ENCODE data around the gene DCC. TPM values are rescaled to one million over a fixed set of nuclear protein-coding genes. Genes with fewer than 3 reads are reported as not detected.

DCC gene
- total and polyA plus RNA-seq, 10 donors, result 0.03 to 9.2 (median 0.91) TPM; not detected in 1

DNA sequence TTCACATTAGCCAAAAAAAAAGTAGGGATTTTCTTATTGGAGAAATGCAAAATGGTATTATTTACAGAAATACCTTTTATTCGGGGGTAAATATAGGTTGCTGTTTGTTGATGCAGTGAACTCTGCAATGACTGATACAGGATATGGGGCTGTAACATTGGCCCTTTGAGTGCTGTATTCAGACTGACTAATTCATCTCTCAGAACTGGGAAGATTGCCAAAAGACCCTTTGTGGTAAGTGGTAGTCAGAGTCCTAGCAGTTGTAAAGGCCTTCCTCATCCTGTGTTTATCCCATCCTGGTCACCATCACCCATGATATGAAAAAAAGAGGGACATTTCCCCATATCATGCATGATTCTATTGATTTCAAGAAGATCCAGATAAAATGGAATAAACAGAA is 14.0 kb upstream of the DCC start:
- no peaks in the 10 kb centered on the region for H3K9me3 ChIP-seq
- no peak overlapping the region for H3K27ac ChIP-seq
- no peaks in the 10 kb centered on the region for H3K27me3 ChIP-seq (replicated peaks in 1 of 7)
- H3K4me1 ChIP-seq, result no peaks in the 10 kb centered on the region
- intact Hi-C loops (cut with DNase I; ENCODE audit: low total_unique reads), result no loop called here
- no peaks in the 10 kb centered on the region for H3K36me3 ChIP-seq
- no peak for TF ChIP-seq POLR2A (IDR thresholded peaks at IDR 0.05)
- TF ChIP-seq POLR2AphosphoS5 (IDR thresholded peaks at IDR 0.05), result no peak
- TF ChIP-seq, protein P1, sequence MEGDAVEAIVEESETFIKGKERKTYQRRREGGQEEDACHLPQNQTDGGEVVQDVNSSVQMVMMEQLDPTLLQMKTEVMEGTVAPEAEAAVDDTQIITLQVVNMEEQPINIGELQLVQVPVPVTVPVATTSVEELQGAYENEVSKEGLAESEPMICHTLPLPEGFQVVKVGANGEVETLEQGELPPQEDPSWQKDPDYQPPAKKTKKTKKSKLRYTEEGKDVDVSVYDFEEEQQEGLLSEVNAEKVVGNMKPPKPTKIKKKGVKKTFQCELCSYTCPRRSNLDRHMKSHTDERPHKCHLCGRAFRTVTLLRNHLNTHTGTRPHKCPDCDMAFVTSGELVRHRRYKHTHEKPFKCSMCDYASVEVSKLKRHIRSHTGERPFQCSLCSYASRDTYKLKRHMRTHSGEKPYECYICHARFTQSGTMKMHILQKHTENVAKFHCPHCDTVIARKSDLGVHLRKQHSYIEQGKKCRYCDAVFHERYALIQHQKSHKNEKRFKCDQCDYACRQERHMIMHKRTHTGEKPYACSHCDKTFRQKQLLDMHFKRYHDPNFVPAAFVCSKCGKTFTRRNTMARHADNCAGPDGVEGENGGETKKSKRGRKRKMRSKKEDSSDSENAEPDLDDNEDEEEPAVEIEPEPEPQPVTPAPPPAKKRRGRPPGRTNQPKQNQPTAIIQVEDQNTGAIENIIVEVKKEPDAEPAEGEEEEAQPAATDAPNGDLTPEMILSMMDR (IDR thresholded peaks at IDR 0.05 in 8 of 11, conservative IDR thresholded peaks at IDR 0.05 in 3 of 11), result no peak
- no peak for DNase-seq
- no peak overlapping the region for H3K4me3 ChIP-seq
- 64 to 69% (median 68%) methylated on average over 1 of the region's 1 CpG for WGBS, 5 donors

DNA sequence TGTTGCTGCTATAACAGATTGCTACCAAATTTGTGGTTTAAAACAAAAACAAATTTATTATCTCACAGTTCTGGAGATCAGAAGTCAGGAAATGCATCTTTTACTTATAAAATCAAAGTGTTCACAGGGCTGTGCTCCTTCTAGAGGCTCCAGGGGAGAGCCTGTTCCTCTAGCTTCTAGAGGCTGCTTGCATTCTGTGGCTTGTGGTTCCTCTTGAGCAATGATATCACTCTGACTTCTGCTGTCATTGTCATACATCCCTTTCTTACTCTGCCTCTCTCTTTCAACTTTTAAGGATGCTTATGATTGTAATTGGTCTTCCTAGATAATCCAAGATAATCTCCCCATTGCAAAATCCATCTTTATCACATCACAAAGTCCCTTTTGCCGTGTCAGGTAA is 6.1 kb upstream of the DCC start:
- Histone ChIP-seq H3K9me3 (peaks cover 0 to 4% (median 0%) of the 10 kb centered on the region in 8 donors), H3K36me3 (no peaks in the 10 kb centered on the region), H3K27ac (no peak overlapping the region), H3K27me3 (replicated peaks in 1 of 7) (peaks cover 0 to 10% (median 0%) of the 10 kb centered on the region in 7 donors), H3K4me3 (no peak overlapping the region), H3K4me1 (no peaks in the 10 kb centered on the region)
- no peak for DNase-seq
- 56 to 71% (median 69%) methylated on average over 1 of the region's 1 CpG for WGBS, 5 donors
- TF ChIP-seq, protein P1 (IDR thresholded peaks at IDR 0.05 in 8 of 11, conservative IDR thresholded peaks at IDR 0.05 in 3 of 11), result no peak
- no peak for TF ChIP-seq POLR2A (IDR thresholded peaks at IDR 0.05)
- TF ChIP-seq POLR2AphosphoS5 (IDR thresholded peaks at IDR 0.05), result no peak
- intact Hi-C loops (cut with DNase I; ENCODE audit: low total_unique reads), result no loop called here

DNA sequence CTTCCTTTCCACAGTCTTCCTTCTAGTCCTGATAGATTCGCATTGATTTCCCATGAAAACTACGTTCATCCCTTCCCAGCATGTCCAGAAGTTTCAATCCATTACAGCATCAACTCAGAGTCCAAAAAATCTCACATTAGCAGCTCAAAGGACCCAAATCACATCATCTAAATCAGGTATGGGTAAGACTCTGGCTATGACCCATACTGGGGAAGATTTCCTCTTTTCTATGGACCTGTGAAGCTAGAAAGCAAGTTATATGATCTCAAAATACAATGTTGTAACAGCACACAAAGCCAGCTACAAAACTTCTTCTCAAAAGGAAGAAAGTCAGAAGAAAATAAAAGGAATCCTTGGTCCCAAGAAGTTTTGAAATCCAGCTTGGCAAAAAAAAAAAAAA is 5.7 kb upstream of the DCC start:
- Histone ChIP-seq H3K27me3 (replicated peaks in 1 of 7) (peaks cover 0 to 15% (median under 1%) of the 10 kb centered on the region in 7 donors), H3K4me1 (no peaks in the 10 kb centered on the region), H3K4me3 (no peak overlapping the region), H3K9me3 (peaks cover 0 to 4% (median 0%) of the 10 kb centered on the region in 8 donors), H3K27ac (no peak overlapping the region), H3K36me3 (no peaks in the 10 kb centered on the region)
- WGBS, 5 donors, result 64 to 80% (median 70%) methylated on average over 2 of the region's 2 CpGs
- TF ChIP-seq, protein P1 (IDR thresholded peaks at IDR 0.05 in 8 of 11, conservative IDR thresholded peaks at IDR 0.05 in 3 of 11), result no peak
- TF ChIP-seq POLR2A (IDR thresholded peaks at IDR 0.05), result no peak
- TF ChIP-seq POLR2AphosphoS5 (IDR thresholded peaks at IDR 0.05), result no peak
- no peak for DNase-seq
- intact Hi-C loops (cut with DNase I; ENCODE audit: low total_unique reads), result no loop called here

DNA sequence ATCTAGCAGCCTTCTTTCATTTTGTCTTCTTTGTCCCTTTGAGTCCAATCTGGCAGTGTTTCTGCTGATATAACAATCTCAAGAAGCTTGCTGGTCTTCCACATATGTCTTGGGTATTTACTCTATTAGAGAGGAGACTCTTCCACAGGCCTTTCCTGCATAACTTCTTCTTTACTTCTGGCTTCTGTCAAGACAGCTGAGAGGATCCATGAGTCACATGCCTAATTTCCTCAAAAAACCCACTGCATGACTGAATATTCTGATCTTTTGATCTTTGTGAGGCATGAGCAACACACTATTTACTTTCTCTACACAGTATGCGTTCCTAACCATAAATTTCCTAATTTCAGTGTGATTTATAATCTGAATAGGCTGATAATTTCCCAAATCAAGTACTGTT is 5.1 kb upstream of the DCC start:
- Histone ChIP-seq H3K27ac (no peak overlapping the region), H3K36me3 (no peaks in the 10 kb centered on the region), H3K9me3 (peaks cover 0 to 4% (median 0%) of the 10 kb centered on the region in 8 donors), H3K4me1 (no peaks in the 10 kb centered on the region), H3K27me3 (replicated peaks in 1 of 7) (peaks cover 0 to 21% (median 6%) of the 10 kb centered on the region in 7 donors), H3K4me3 (no peak overlapping the region)
- WGBS, 5 donors, result 58 to 74% (median 64%) methylated on average over 1 of the region's 1 CpG
- TF ChIP-seq, protein P1 (IDR thresholded peaks at IDR 0.05 in 8 of 11, conservative IDR thresholded peaks at IDR 0.05 in 3 of 11), result no peak
- no peak for TF ChIP-seq POLR2AphosphoS5 (IDR thresholded peaks at IDR 0.05)
- TF ChIP-seq POLR2A (IDR thresholded peaks at IDR 0.05), result no peak
- DNase-seq, result no peak
- intact Hi-C loops (cut with DNase I; ENCODE audit: low total_unique reads), result no loop called here

Data from spleen (tissue), 11 donors.